Mesendoderm (in vitro differentiated cells): ENCODE results near the gene NPPC.

ENCODE experiments used
- DNase-seq: peaks from one replicate; pipeline ENCODE4 v3.0.0; 2013
- H2AK5ac ChIP-seq: 2 replicates; pipeline ENCODE4 v1.6.1; 2013; ENCODE audit warnings: low read length, inconsistent platforms
- H2BK120ac ChIP-seq: 2 replicates; pipeline ENCODE4 v1.6.1; 2013; ENCODE audit warnings: low read depth, mild to moderate bottlenecking, low read length, moderate library complexity, mixed read lengths
- H2BK15ac ChIP-seq: replicated peaks from 2 replicates; pipeline ENCODE4 v1.6.1; 2013; ENCODE audit warnings: low read depth, mild to moderate bottlenecking, moderate library complexity
- H2BK5ac ChIP-seq: 2 replicates; pipeline ENCODE4 v1.6.1; 2013; ENCODE audit warnings: low read length, inconsistent platforms
- H3K18ac ChIP-seq: 2 replicates; pipeline ENCODE4 v1.6.1; 2013; ENCODE audit warnings: mild to moderate bottlenecking, low read length, mixed read lengths
- H3K23ac ChIP-seq: one replicate; pipeline ENCODE4 v1.6.1; 2013; ENCODE audit warnings: low read length
- H3K27ac ChIP-seq: 2 replicates; pipeline ENCODE4 v1.5.1; 2013; ENCODE audit warnings: low read depth, mild to moderate bottlenecking, inconsistent platforms, low read length, moderate library complexity
- H3K27me3 ChIP-seq: 2 replicates; pipeline ENCODE4 v1.6.1; 2013; ENCODE audit warnings: low read length, control low read depth, mild to moderate bottlenecking, inconsistent platforms; ENCODE audit not compliant: insufficient read depth, poor library complexity
- H3K36me3 ChIP-seq: 2 replicates; pipeline ENCODE4 v1.6.1; 2013; ENCODE audit warnings: low read length, inconsistent platforms; ENCODE audit not compliant: control insufficient read depth, insufficient read depth
- H3K4ac ChIP-seq: one replicate; pipeline ENCODE4 v1.6.1; 2013; ENCODE audit warnings: low read depth, mild to moderate bottlenecking, low read length, moderate library complexity
- H3K4me1 ChIP-seq: 2 replicates; pipeline ENCODE4 v1.6.1; 2013; ENCODE audit warnings: low read depth, low read length, inconsistent platforms; ENCODE audit not compliant: control insufficient read depth
- H3K4me2 ChIP-seq: 2 replicates; pipeline ENCODE4 v1.6.1; 2013; ENCODE audit warnings: low read length
- H3K4me3 ChIP-seq: 2 replicates; pipeline ENCODE4 v1.5.1; 2013; ENCODE audit warnings: mild to moderate bottlenecking, low read length
- H3K56ac ChIP-seq: one replicate; pipeline ENCODE4 v1.6.1; 2013; ENCODE audit warnings: low read length
- H3K79me1 ChIP-seq: 2 replicates; pipeline ENCODE4 v1.6.1; 2013; ENCODE audit warnings: low read length, inconsistent platforms
- H3K79me2 ChIP-seq: 2 replicates; pipeline ENCODE4 v1.6.1; 2013; ENCODE audit warnings: mild to moderate bottlenecking, low read length; ENCODE audit not compliant: control insufficient read depth, insufficient read depth
- H3K9ac ChIP-seq: 2 replicates; pipeline ENCODE4 v1.6.1; 2013; ENCODE audit warnings: low read length, inconsistent platforms
- H4K5ac ChIP-seq: one replicate; pipeline ENCODE4 v1.6.1; 2013; ENCODE audit warnings: low read length
- H4K8ac ChIP-seq: one replicate; pipeline ENCODE4 v1.6.1; 2013; ENCODE audit warnings: low read depth, mild to moderate bottlenecking, control low read depth, low read length, moderate library complexity
- WGBS: extraction: QIAGEN DNeasy Blood & Tissue Kit; methylation state at CpG from one replicate; pipeline ENCODE4 v1.1.7; 2013; ENCODE audit warnings: low lambda C conversion rate, missing lambda C conversion rate; ENCODE audit not compliant: insufficient coverage; ENCODE audit errors: extremely low coverage; 5-methylcytosine and 5-hydroxymethylcytosine counted together

The NPPC gene

DNA sequence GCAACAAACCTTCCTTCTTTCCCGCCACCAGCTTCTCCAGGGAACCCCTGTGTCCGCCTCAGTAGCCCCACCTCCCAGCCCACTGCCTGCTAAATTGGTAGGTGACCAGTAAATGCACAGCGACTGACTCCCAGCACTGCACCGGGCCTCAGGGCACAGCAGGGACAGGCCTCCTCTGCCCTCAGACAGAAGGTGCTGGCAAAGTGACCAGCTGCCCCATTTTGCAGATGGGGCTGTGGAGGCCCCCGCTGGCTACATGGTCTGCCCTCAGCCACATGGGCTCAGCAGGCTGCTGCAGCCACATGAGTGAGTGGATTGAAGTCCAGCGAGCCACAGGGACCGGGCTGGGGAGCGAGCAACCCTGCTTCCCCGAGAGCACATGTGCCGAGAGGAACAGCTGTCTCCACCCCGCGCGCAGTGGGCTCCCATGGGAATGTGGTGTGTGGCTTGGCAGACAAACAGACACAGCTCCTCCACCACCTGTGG lies 7.8 kb upstream of the NPPC start:
- Histone ChIP-seq H3K36me3 (no peaks in the 10 kb centered on the region), H3K79me2 (no peaks in the 10 kb centered on the region), H2BK120ac (no peak overlapping the region), H2AK5ac (no peak overlapping the region), H3K79me1 (no peaks in the 10 kb centered on the region), H2BK5ac (no peak overlapping the region), H3K4me2 (no peak overlapping the region), H4K5ac (no peak overlapping the region), H3K18ac (no peak overlapping the region), H3K23ac (no peak overlapping the region), H3K27me3 (no peaks in the 10 kb centered on the region), H2BK15ac (no peak overlapping the region), H4K8ac (no peak overlapping the region), H3K9ac (no peak overlapping the region), H3K4me3 (no peak overlapping the region), H3K56ac (no peak overlapping the region), H3K27ac (no peak overlapping the region), H3K4me1 (no peaks in the 10 kb centered on the region), H3K4ac (no peak overlapping the region)
- no CpG with 5 or more reads among the region's 13 CpGs for WGBS
- DNase-seq = no peak

DNA sequence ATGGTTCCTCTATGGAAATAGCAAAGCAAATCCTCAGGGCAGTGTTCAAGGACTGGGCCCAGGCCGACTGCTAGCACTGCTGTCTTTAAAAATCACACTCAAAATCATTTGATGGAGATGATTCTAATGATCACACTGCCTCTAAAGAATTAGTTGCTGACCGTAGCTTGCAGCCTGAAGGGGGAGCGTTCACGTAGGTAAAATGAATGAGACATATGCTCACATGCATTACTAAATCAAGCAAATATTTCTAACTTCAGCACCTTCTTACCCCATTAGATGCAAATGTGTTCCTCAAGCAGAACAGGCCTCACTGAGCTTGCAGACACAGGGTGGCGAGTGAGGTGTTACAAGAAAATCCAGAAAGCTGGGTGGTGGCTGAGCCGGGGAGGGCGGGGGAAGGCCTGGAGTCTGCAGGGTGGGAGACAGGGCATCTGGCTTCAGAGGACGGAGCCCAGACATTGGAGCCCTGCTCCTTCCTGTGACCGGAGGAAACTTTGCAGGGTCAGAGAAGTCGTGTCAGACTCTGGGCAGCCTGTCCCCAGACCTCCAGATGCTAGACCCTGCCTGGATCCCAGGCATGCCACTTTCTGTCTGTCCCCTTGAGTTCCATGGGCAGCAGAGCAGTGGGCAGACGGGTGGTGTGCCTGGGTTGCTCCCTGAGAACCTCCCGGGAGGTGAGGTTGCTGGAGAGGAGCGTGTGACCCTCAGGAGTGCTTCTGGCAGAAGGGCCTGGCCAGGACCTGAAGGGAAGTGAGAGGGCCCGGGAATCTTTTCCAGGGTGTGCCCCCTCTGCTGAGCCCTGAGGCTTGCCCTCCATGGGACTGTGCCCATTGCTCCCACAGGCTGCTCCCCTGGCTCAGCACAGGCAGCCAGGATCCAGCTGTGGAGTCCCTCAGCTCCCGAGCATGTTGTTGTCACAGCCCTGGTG lies 7.1 kb upstream of the NPPC start:
- no peak overlapping the region for H3K23ac ChIP-seq
- H4K8ac ChIP-seq = no peak overlapping the region
- H3K79me2 ChIP-seq = no peaks in the 10 kb centered on the region
- H4K5ac ChIP-seq = no peak overlapping the region
- no CpG with 5 or more reads among the region's 15 CpGs for WGBS
- H3K4me2 ChIP-seq = no peak overlapping the region
- no peak overlapping the region for H3K56ac ChIP-seq
- H3K4me3 ChIP-seq = no peak overlapping the region
- H2BK120ac ChIP-seq = no peak overlapping the region
- no peaks in the 10 kb centered on the region for H3K4me1 ChIP-seq
- H3K27me3 ChIP-seq = peaks cover under 1% of the 10 kb centered on the region
- H2BK5ac ChIP-seq = no peak overlapping the region
- no peak overlapping the region for H3K9ac ChIP-seq
- no peak overlapping the region for H3K27ac ChIP-seq
- H3K79me1 ChIP-seq = no peaks in the 10 kb centered on the region
- H2BK15ac ChIP-seq = no peak overlapping the region
- no peaks in the 10 kb centered on the region for H3K36me3 ChIP-seq
- no peak overlapping the region for H3K18ac ChIP-seq
- H3K4ac ChIP-seq = no peak overlapping the region
- H2AK5ac ChIP-seq = no peak overlapping the region
- DNase-seq = no peak

DNA sequence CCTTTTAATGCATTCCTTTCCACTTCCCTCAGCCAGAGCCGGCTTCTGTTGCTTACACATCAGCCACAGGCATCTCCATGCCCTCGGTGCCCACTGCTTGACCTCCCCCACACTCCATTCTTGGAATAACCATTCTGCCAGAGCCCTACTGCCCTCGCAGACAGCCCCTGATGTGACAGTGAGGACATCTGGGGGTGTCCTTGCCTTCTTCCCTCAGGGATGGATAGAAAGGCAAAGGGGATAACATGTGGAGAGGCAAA lies 6.4 kb upstream of the NPPC start:
- Histone ChIP-seq H4K8ac (no peak overlapping the region), H3K56ac (no peak overlapping the region), H3K9ac (no peak overlapping the region), H4K5ac (no peak overlapping the region), H3K79me2 (no peaks in the 10 kb centered on the region), H2AK5ac (no peak overlapping the region), H2BK5ac (no peak overlapping the region), H3K4me3 (no peak overlapping the region), H3K36me3 (no peaks in the 10 kb centered on the region), H3K27ac (no peak overlapping the region), H2BK120ac (no peak overlapping the region), H3K18ac (no peak overlapping the region), H3K23ac (no peak overlapping the region), H3K4me1 (no peaks in the 10 kb centered on the region), H3K79me1 (no peaks in the 10 kb centered on the region), H3K4me2 (no peak overlapping the region), H2BK15ac (no peak overlapping the region), H3K4ac (no peak overlapping the region), H3K27me3 (peaks cover 7% of the 10 kb centered on the region)
- WGBS = no CpG with 5 or more reads among the region's 3 CpGs
- DNase-seq = no peak

DNA sequence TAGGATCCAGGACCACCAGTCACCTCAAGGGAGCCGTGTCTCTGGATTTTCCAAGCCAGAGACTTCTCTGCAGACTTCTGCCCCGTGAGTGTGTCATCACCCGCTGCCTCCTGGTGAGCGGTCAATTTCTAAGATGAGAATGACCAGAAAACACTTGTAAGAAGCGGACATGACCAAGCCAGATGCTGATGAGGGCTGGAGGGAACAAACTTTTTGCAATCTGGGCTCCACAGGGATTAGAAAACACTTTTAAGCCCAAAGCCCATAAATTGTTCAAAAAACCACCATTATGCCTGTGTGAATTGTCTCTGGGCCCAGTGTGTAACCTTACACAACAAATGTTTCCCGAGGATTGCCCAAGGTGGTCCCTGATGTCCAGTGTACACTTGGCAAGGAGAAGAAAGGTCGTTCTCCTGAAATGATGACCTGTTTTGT lies 5.3 kb upstream of the NPPC start:
- Histone ChIP-seq H3K36me3 (no peaks in the 10 kb centered on the region), H3K18ac (no peak overlapping the region), H3K79me1 (no peaks in the 10 kb centered on the region), H4K5ac (no peak overlapping the region), H3K4me3 (no peak overlapping the region), H3K56ac (no peak overlapping the region), H3K4ac (no peak overlapping the region), H3K4me1 (no peaks in the 10 kb centered on the region), H2BK15ac (no peak overlapping the region), H3K4me2 (no peak overlapping the region), H4K8ac (no peak overlapping the region), H3K27ac (no peak overlapping the region), H2AK5ac (no peak overlapping the region), H3K23ac (no peak overlapping the region), H2BK5ac (no peak overlapping the region), H3K9ac (no peak overlapping the region), H3K79me2 (no peaks in the 10 kb centered on the region), H2BK120ac (no peak overlapping the region), H3K27me3 (peaks cover 15% of the 10 kb centered on the region)
- DNase-seq = no peak
- WGBS = no CpG with 5 or more reads among the region's 7 CpGs

DNA sequence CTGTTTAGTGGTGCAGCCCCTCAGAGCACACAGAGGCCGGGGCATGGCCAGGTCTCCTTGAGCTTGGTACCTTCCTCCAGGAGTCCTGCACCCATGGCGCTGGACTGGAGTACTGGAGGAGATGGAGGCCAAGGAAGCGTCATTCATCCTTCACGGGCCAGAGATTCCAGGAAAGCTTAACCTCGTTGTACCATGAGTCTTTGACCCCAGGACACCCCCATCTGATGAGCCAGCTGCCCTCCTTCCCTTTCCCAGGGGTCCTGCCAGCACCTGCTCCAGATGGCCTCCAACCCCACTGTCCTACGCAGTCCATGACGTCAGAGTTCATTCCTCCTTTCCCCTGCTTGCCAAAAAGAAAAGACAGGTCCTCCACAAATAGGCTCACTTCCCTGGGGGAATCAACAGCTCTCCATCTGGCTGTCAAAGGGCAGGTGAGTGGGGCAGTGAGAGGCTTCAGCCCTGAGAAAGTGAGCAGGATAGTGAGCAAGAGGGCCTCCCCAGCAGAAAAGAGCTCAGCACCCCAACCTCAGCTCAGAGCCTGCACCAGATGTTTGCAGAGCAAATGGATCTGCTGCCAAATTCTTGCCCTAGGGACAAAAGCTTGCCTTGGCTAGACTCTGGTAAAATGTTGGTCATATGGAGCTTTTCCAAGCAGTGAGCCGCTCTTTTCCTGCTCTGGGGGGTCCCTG lies 4.5 kb upstream of the NPPC start:
- peaks cover 18% of the 10 kb centered on the region for H3K27me3 ChIP-seq
- no peak for DNase-seq

More for the DNA sequence above, 4.5 kb upstream of the NPPC start:
- Histone ChIP-seq H3K27ac (no peak overlapping the region), H3K4me3 (no peak overlapping the region), H2AK5ac (no peak overlapping the region), H3K23ac (no peak overlapping the region), H3K79me2 (no peaks in the 10 kb centered on the region), H3K4me2 (no peak overlapping the region), H4K8ac (no peak overlapping the region), H2BK15ac (no peak overlapping the region), H2BK5ac (no peak overlapping the region), H3K18ac (no peak overlapping the region), H3K9ac (no peak overlapping the region), H3K36me3 (no peaks in the 10 kb centered on the region), H4K5ac (no peak overlapping the region), H2BK120ac (no peak overlapping the region), H3K56ac (no peak overlapping the region), H3K79me1 (no peaks in the 10 kb centered on the region), H3K4me1 (no peaks in the 10 kb centered on the region), H3K4ac (no peak overlapping the region)
- no CpG with 5 or more reads among the region's 8 CpGs for WGBS
